Astrocyte (in vitro differentiated cells and primary cell): ENCODE data around the gene KLK5. TPM values are rescaled to one million over a fixed set of nuclear protein-coding genes. Genes with fewer than 3 reads are reported as not detected.

ENCODE experiments used
- DNase-seq: peaks from one replicate; pipeline ENCODE4 v3.0.0-alpha.2; 2010; ENCODE audit warnings: low read depth
- FAIRE-seq: peaks from 2 replicates; lab custom pipeline; 2011; peaks lifted over from hg19 to GRCh38; lab: Jason Lieb, UNC
- H2AFZ ChIP-seq: 2 replicates; pipeline ENCODE4 v1.6.0; 2012; ENCODE audit warnings: low read depth, low read length, inconsistent platforms
- H3K27ac ChIP-seq: 2 replicates; pipeline ENCODE4 v1.5.1; 2011; ENCODE audit warnings: low read depth, low read length, inconsistent platforms
- H3K27me3 ChIP-seq: 2 replicates; pipeline ENCODE4 v1.6.0; 2011; ENCODE audit warnings: low read length, inconsistent platforms; ENCODE audit not compliant: insufficient read depth
- H3K36me3 ChIP-seq: 2 replicates; pipeline ENCODE4 v1.5.1; 2011; ENCODE audit warnings: low read length, inconsistent platforms; ENCODE audit not compliant: insufficient read depth
- H3K4me1 ChIP-seq: 2 replicates; pipeline ENCODE4 v1.5.1; 2011; ENCODE audit warnings: low read length, inconsistent platforms; ENCODE audit not compliant: insufficient read depth
- H3K4me2 ChIP-seq: 2 replicates; pipeline ENCODE4 v1.6.0; 2012; ENCODE audit warnings: low read length, inconsistent platforms
- H3K4me3 ChIP-seq: 2 replicates; pipeline ENCODE4 v1.5.1; 2011; ENCODE audit warnings: low read depth, mild to moderate bottlenecking, low read length, inconsistent platforms; ENCODE audit not compliant: insufficient read depth
- H3K79me2 ChIP-seq: 2 replicates; pipeline ENCODE4 v1.6.0; 2012; ENCODE audit warnings: mild to moderate bottlenecking, low read length, inconsistent platforms; ENCODE audit not compliant: insufficient read depth
- H3K9ac ChIP-seq: 2 replicates; pipeline ENCODE4 v1.6.0; 2012; ENCODE audit warnings: mild to moderate bottlenecking, low read length, inconsistent platforms
- H3K9me3 ChIP-seq: 2 replicates; pipeline ENCODE4 v1.5.1; 2012; ENCODE audit warnings: low read depth, mild to moderate bottlenecking, low read length, inconsistent platforms; ENCODE audit not compliant: insufficient read depth
- H4K20me1 ChIP-seq: 2 replicates; pipeline ENCODE4 v1.6.0; 2012; ENCODE audit warnings: low read length, inconsistent platforms; ENCODE audit not compliant: insufficient read depth
- H3K27ac Mint-ChIP-seq: one replicate; pipeline ENCODE4 v1.8.0; 2021; ENCODE audit warnings: mild to moderate bottlenecking, mixed read lengths; ENCODE audit not compliant: unreplicated experiment
- H3K27me3 Mint-ChIP-seq: one replicate; pipeline ENCODE4 v1.8.0; 2021; ENCODE audit warnings: low read depth, mixed read lengths; ENCODE audit not compliant: unreplicated experiment
- H3K36me3 Mint-ChIP-seq: one replicate; pipeline ENCODE4 v1.8.0; 2021; ENCODE audit warnings: low read depth, mixed read lengths; ENCODE audit not compliant: unreplicated experiment
- H3K4me1 Mint-ChIP-seq: one replicate; pipeline ENCODE4 v1.8.0; 2021; ENCODE audit warnings: low read depth, mixed read lengths; ENCODE audit not compliant: unreplicated experiment
- H3K4me3 Mint-ChIP-seq: one replicate; pipeline ENCODE4 v1.8.0; 2021; ENCODE audit warnings: mild to moderate bottlenecking, moderate library complexity, mixed read lengths; ENCODE audit not compliant: unreplicated experiment
- H3K9me3 Mint-ChIP-seq: one replicate; pipeline ENCODE4 v1.8.0; 2021; ENCODE audit warnings: mild to moderate bottlenecking, mixed read lengths; ENCODE audit not compliant: unreplicated experiment
- EZH2 ChIP-seq: IDR thresholded peaks from 2 replicates; pipeline ENCODE4 v1.6.1; 2012; ENCODE audit warnings: mild to moderate bottlenecking, low read length, inconsistent platforms; ENCODE audit not compliant: insufficient read depth
- total RNA-seq: library from RNA; stranded (reverse); gene quantifications from 2 replicates; pipeline ENCODE4 v1.2.1, GENCODE V29; 2021
- TF ChIP-seq, protein P1 (sequence below): IDR thresholded peaks from 2 replicates; pipeline ENCODE4 v1.5.1; 2011; ENCODE audit warnings: low read depth, mild to moderate bottlenecking, inconsistent platforms, low read length, moderate library complexity; ENCODE audit not compliant: insufficient read depth

The KLK5 gene
- total RNA-seq, 1 donor from 2014 or later: not detected

DNA sequence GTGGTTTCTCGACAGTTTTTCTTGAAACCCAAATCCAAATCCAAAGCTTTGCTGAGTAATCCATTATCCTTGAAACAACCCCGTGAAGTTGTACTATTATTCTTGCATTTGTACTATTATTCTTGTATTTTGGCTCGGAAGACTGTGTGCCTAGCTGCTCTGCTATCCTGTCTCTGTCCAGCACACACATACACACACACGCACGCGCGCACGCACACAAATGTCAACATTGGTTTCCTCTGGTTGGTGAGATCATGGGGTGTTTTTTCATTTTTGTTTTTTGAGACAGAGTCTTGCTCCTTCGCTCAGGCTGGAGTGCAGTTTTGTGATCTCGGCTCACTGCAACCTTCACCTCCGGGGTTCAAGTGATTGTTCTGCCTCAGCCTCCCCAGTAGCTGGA is 26.7 kb downstream of the KLK5 start:
- Histone ChIP-seq H3K4me1 (no peaks in the 10 kb centered on the region), H3K9ac (no peak overlapping the region), H3K9me3 (no peaks in the 10 kb centered on the region), H3K36me3 (no peaks in the 10 kb centered on the region), H3K4me2 (no peak overlapping the region), H4K20me1 (no peaks in the 10 kb centered on the region), H3K4me3 (no peak overlapping the region), H3K79me2 (no peaks in the 10 kb centered on the region), H2AFZ (no peak overlapping the region), H3K27ac (no peak overlapping the region), H3K27me3 (no peaks in the 10 kb centered on the region)
- no peaks in the 10 kb centered on the region for H3K36me3 Mint-ChIP-seq
- H3K9me3 Mint-ChIP-seq: no peaks in the 10 kb centered on the region
- TF ChIP-seq EZH2: no peak
- no peak overlapping the region for H3K4me3 Mint-ChIP-seq
- FAIRE-seq (no peak), DNase-seq (no peak)
- H3K27me3 Mint-ChIP-seq: peaks cover 32% of the 10 kb centered on the region
- H3K27ac Mint-ChIP-seq: no peak overlapping the region
- peaks cover 3% of the 10 kb centered on the region for H3K4me1 Mint-ChIP-seq

DNA sequence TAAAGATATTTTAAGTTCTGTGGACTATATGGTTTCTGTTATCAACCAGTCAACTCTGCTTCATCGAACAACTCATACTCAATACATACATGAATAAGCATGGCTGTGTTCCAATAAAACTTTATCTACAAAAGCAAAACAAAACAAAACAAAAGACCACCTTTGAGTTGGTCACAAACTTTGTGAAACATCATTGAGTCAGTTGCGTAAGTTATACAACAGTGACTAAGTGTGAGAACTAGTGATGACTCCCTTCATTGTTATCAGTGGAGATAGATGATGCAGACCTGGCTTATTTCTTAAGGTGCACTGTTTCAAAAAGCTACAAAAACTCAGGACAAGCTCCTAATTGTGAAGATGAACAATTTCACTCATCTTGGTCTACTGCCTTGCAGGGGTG is 27.1 kb downstream of the KLK5 start:
- Mint-ChIP-seq H3K36me3 (no peaks in the 10 kb centered on the region), H3K27me3 (peaks cover 29% of the 10 kb centered on the region), H3K9me3 (no peaks in the 10 kb centered on the region), H3K27ac (no peak overlapping the region), H3K4me1 (peaks cover 3% of the 10 kb centered on the region), H3K4me3 (no peak overlapping the region)
- H3K4me2 ChIP-seq: no peak overlapping the region
- TF ChIP-seq, protein P1, sequence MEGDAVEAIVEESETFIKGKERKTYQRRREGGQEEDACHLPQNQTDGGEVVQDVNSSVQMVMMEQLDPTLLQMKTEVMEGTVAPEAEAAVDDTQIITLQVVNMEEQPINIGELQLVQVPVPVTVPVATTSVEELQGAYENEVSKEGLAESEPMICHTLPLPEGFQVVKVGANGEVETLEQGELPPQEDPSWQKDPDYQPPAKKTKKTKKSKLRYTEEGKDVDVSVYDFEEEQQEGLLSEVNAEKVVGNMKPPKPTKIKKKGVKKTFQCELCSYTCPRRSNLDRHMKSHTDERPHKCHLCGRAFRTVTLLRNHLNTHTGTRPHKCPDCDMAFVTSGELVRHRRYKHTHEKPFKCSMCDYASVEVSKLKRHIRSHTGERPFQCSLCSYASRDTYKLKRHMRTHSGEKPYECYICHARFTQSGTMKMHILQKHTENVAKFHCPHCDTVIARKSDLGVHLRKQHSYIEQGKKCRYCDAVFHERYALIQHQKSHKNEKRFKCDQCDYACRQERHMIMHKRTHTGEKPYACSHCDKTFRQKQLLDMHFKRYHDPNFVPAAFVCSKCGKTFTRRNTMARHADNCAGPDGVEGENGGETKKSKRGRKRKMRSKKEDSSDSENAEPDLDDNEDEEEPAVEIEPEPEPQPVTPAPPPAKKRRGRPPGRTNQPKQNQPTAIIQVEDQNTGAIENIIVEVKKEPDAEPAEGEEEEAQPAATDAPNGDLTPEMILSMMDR: no peak
- no peaks in the 10 kb centered on the region for H3K79me2 ChIP-seq
- no peak overlapping the region for H2AFZ ChIP-seq
- FAIRE-seq (no peak), DNase-seq (no peak)
- no peaks in the 10 kb centered on the region for H3K4me1 ChIP-seq
- H3K9me3 ChIP-seq: no peaks in the 10 kb centered on the region
- no peak overlapping the region for H3K4me3 ChIP-seq
- H3K9ac ChIP-seq: no peak overlapping the region
- H4K20me1 ChIP-seq: no peaks in the 10 kb centered on the region
- no peak overlapping the region for H3K27ac ChIP-seq
- H3K36me3 ChIP-seq: no peaks in the 10 kb centered on the region
- H3K27me3 ChIP-seq: no peaks in the 10 kb centered on the region

DNA sequence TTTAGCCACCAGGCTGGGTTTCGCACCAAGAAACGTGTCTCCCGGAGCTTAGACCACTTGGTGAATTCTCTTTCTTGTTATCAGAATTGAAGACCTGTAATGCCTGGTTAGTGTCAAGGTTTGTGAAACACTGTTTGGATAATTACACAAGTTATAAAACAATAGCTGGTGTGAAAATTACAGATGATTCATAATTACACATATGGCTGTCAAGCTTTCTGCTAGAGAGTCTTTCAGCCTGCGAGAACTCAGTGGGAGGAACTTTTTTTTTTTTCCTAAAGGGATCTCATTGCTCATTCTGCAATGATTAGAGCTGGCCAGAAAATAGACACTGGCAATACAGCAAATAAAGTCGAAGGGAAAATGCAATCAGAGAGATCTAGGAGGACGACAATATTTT is 28.3 kb downstream of the KLK5 start:
- Histone ChIP-seq H4K20me1 (no peaks in the 10 kb centered on the region), H3K4me3 (no peak overlapping the region), H3K27me3 (no peaks in the 10 kb centered on the region), H3K4me2 (no peak overlapping the region), H3K9me3 (no peaks in the 10 kb centered on the region), H3K4me1 (no peaks in the 10 kb centered on the region), H3K79me2 (no peaks in the 10 kb centered on the region), H2AFZ (no peak overlapping the region), H3K36me3 (no peaks in the 10 kb centered on the region), H3K27ac (no peak overlapping the region), H3K9ac (no peak overlapping the region)
- Mint-ChIP-seq H3K9me3 (no peaks in the 10 kb centered on the region), H3K4me3 (no peak overlapping the region), H3K27ac (no peak overlapping the region), H3K27me3 (peaks cover 26% of the 10 kb centered on the region), H3K36me3 (no peaks in the 10 kb centered on the region), H3K4me1 (peaks cover 3% of the 10 kb centered on the region)
- FAIRE-seq: no peak
- no peak for TF ChIP-seq EZH2
- TF ChIP-seq, protein P1: no peak
- DNase-seq: no peak
